GM19193 (cell line): ENCODE data around the gene LRRC8B.

ENCODE experiments used
- POLR2A ChIP-seq: IDR thresholded peaks from 4 replicates; pipeline ENCODE4 v1.6.1; 2011; ENCODE audit not compliant: insufficient read depth, insufficient read length; ENCODE audit errors: extremely low read depth

The LRRC8B gene

GRCh38 chr1:89641781-89642180 is 117.2 kb downstream of the LRRC8B start:
- no peak for TF ChIP-seq POLR2A

GRCh38 chr1:89643577-89643976 is 118.9 kb downstream of the LRRC8B start:
- no peak for TF ChIP-seq POLR2A

- no peak for TF ChIP-seq POLR2A
Measured at GRCh38 chr1:89644119-89644814, 119.6 kb downstream of the LRRC8B start.

GRCh38 chr1:89646259-89646658 is 121.6 kb downstream of the LRRC8B start:
- no peak for TF ChIP-seq POLR2A
